Measurements from ENCODE around the gene DOCK2.

DOCK2 gene

GRCh38 chr5:169905017-169905416 lies 267.9 kb downstream of the DOCK2 start:
- no peak for TF ChIP-seq CTCF (conservative IDR thresholded peaks at IDR 0.05; ENCODE audit: low read length)
- DNase-seq (ENCODE audit: low read depth), result no peak
- H3K4me3 ChIP-seq (ENCODE audit: low read length), result no peak overlapping the region

GRCh38 chr5:169906745-169907649 lies 269.9 kb downstream of the DOCK2 start:
- no peak overlapping the region for H3K4me3 ChIP-seq (ENCODE audit: low read length)
- no peak for TF ChIP-seq CTCF (conservative IDR thresholded peaks at IDR 0.05; ENCODE audit: low read length)
- peak; percentile 77 for DNase-seq (ENCODE audit: low read depth)

GRCh38 chr5:169908864-169909263 lies 271.8 kb downstream of the DOCK2 start:
- TF ChIP-seq CTCF (conservative IDR thresholded peaks at IDR 0.05; ENCODE audit: low read length), result no peak
- no peak overlapping the region for H3K4me3 ChIP-seq (ENCODE audit: low read length)
- no peak for DNase-seq (ENCODE audit: low read depth)

- no peak for TF ChIP-seq CTCF (conservative IDR thresholded peaks at IDR 0.05; ENCODE audit: low read length)
- no peak overlapping the region for H3K4me3 ChIP-seq (ENCODE audit: low read length)
- DNase-seq (ENCODE audit: low read depth), result no peak
These were observed 272.9 kb downstream of the DOCK2 start for GRCh38 chr5:169909945-169910344.

- DNase-seq (ENCODE audit: low read depth), result no peak
- H3K4me3 ChIP-seq (ENCODE audit: low read length), result no peak overlapping the region
- TF ChIP-seq CTCF (conservative IDR thresholded peaks at IDR 0.05; ENCODE audit: low read length), result no peak
These were observed 273.3 kb downstream of the DOCK2 start for GRCh38 chr5:169910393-169910792.

- no peak overlapping the region for H3K4me3 ChIP-seq (ENCODE audit: low read length)
- DNase-seq (ENCODE audit: low read depth), result no peak
- no peak for TF ChIP-seq CTCF (conservative IDR thresholded peaks at IDR 0.05; ENCODE audit: low read length)
These were observed 274.6 kb downstream of the DOCK2 start for GRCh38 chr5:169911448-169912212.

All from AG10803 (cell line).